Activated T-cell treated with anti-CD3 and anti-CD28 coated beads, Interleukin-2, amount 50 U/mL, for 48 hours (primary cell): ENCODE measurements around the gene LASP1.

Source experiments
- DNase-seq, 2 experiments: peaks; one replicate each; pipeline ENCODE4 v3.0.0-alpha.2; 2020

The LASP1 gene

GRCh38 chr17:38889745-38890409, 20.0 kb downstream of the LASP1 start:
- DNase-seq: no peak

- no peak for DNase-seq
These were observed 20.5 kb downstream of the LASP1 start for GRCh38 chr17:38890410-38890746.

- DNase-seq: no peak
These were observed 21.6 kb downstream of the LASP1 start for GRCh38 chr17:38891441-38891840.

- no peak for DNase-seq
These were observed 22.2 kb downstream of the LASP1 start for GRCh38 chr17:38892083-38892482.

- no peak for DNase-seq
These were observed 22.8 kb downstream of the LASP1 start for GRCh38 chr17:38892620-38893019.

- DNase-seq: no peak
These were observed 23.3 kb downstream of the LASP1 start for GRCh38 chr17:38893113-38893512.

GRCh38 chr17:38893607-38894006, 23.7 kb downstream of the LASP1 start:
- DNase-seq: peak; percentile 63 to 68

GRCh38 chr17:38894276-38894675, 24.4 kb downstream of the LASP1 start:
- DNase-seq: no peak

- no peak for DNase-seq
These were observed 26.6 kb downstream of the LASP1 start for GRCh38 chr17:38896346-38896954.

GRCh38 chr17:38897176-38897575, 27.3 kb downstream of the LASP1 start:
- no peak for DNase-seq

GRCh38 chr17:38897671-38898290, 27.9 kb downstream of the LASP1 start:
- DNase-seq: no peak

- no peak for DNase-seq
These were observed 28.4 kb downstream of the LASP1 start for GRCh38 chr17:38898291-38898679.

- peak; percentile 90 to 92 for DNase-seq
These were observed 29.0 kb downstream of the LASP1 start for GRCh38 chr17:38898812-38899348.

GRCh38 chr17:38899421-38899820, 29.6 kb downstream of the LASP1 start:
- DNase-seq: no peak

- DNase-seq: no peak
These were observed 31.3 kb downstream of the LASP1 start for GRCh38 chr17:38900978-38901656.

- no peak for DNase-seq
These were observed 33.5 kb downstream of the LASP1 start for GRCh38 chr17:38903404-38903803.

GRCh38 chr17:38904892-38905291, 35.0 kb downstream of the LASP1 start:
- DNase-seq: no peak

GRCh38 chr17:38905375-38905774, 35.5 kb downstream of the LASP1 start:
- no peak for DNase-seq

- DNase-seq: no peak
These were observed 36.8 kb downstream of the LASP1 start for GRCh38 chr17:38906460-38907228.

GRCh38 chr17:38907930-38908675, 38.2 kb downstream of the LASP1 start:
- DNase-seq: no peak

GRCh38 chr17:38908676-38909181, 38.9 kb downstream of the LASP1 start:
- DNase-seq: no peak

- DNase-seq: no peak
These were observed 40.5 kb downstream of the LASP1 start for GRCh38 chr17:38910325-38910724.
